RCC 7860 (cell line): Measurements from ENCODE around the gene DNAJB14.

Experiments
- DNase-seq: peaks from one replicate; pipeline ENCODE4 v3.0.0-alpha.2; 2015; ENCODE audit warnings: low spot score
- FAIRE-seq: peaks from 2 replicates; lab custom pipeline; 2012; peaks lifted over from hg19 to GRCh38; lab: Jason Lieb, UNC

Gene DNAJB14

GRCh38 chr4:99875071-99875470 is 71.3 kb downstream of the DNAJB14 start:
- FAIRE-seq (no peak), DNase-seq (no peak)

GRCh38 chr4:99872570-99872969 is 73.8 kb downstream of the DNAJB14 start:
- DNase-seq (no peak), FAIRE-seq (no peak)

- no peak for FAIRE-seq
- DNase-seq = no peak
Observed at GRCh38 chr4:99868126-99868596, 78.3 kb downstream of the DNAJB14 start.

- FAIRE-seq = no peak
- no peak for DNase-seq
Observed at GRCh38 chr4:99863804-99864203, 82.6 kb downstream of the DNAJB14 start.

- no peak for FAIRE-seq
- no peak for DNase-seq
Observed at GRCh38 chr4:99861120-99861905, 85.1 kb downstream of the DNAJB14 start.

GRCh38 chr4:99860521-99860920 is 85.9 kb downstream of the DNAJB14 start:
- no peak for FAIRE-seq

GRCh38 chr4:99859618-99860017 is 86.8 kb downstream of the DNAJB14 start:
- DNase-seq (no peak), FAIRE-seq (no peak)

More at GRCh38 chr4:99860521-99860920, 85.9 kb downstream of the DNAJB14 start:
- no peak for DNase-seq

- FAIRE-seq (no peak), DNase-seq (no peak)
Observed at GRCh38 chr4:99857307-99857706, 89.1 kb downstream of the DNAJB14 start.

GRCh38 chr4:99856166-99856565 is 90.3 kb downstream of the DNAJB14 start:
- FAIRE-seq (no peak), DNase-seq (no peak)

GRCh38 chr4:99855678-99856077 is 90.7 kb downstream of the DNAJB14 start:
- DNase-seq (no peak), FAIRE-seq (no peak)

GRCh38 chr4:99853999-99854398 is 92.4 kb downstream of the DNAJB14 start:
- DNase-seq = no peak
- FAIRE-seq = no peak

- no peak for FAIRE-seq
- DNase-seq = no peak
Observed at GRCh38 chr4:99853190-99853589, 93.2 kb downstream of the DNAJB14 start.

GRCh38 chr4:99852199-99852749 is 94.1 kb downstream of the DNAJB14 start:
- FAIRE-seq = no peak
- DNase-seq = no peak

- FAIRE-seq = no peak
- no peak for DNase-seq
Observed at GRCh38 chr4:99848591-99849001, 97.8 kb downstream of the DNAJB14 start.

GRCh38 chr4:99847362-99847976 is 98.9 kb downstream of the DNAJB14 start:
- no peak for FAIRE-seq
- no peak for DNase-seq

- FAIRE-seq = no peak
- DNase-seq = no peak
Observed at GRCh38 chr4:99846891-99847290, 99.5 kb downstream of the DNAJB14 start.
